ENCODE measurements around the gene ADAMTS16.

ADAMTS16 gene

GRCh38 chr5:5209089-5209488 lies 69.0 kb downstream of the ADAMTS16 start:
- H3K27ac Mint-ChIP-seq, result no peak overlapping the region
- no peak for DNase-seq (ENCODE audit: low spot score)
- H3K4me1 Mint-ChIP-seq (ENCODE audit: low read depth), result no peaks in the 10 kb centered on the region
- no peaks in the 10 kb centered on the region for H3K27me3 Mint-ChIP-seq (ENCODE audit: low read depth)
- no peaks in the 10 kb centered on the region for H3K36me3 Mint-ChIP-seq (ENCODE audit: low read depth)
- no peaks in the 10 kb centered on the region for H3K9me3 Mint-ChIP-seq
- no peak overlapping the region for H3K4me3 Mint-ChIP-seq

GRCh38 chr5:5209510-5210286 lies 69.6 kb downstream of the ADAMTS16 start:
- H3K4me1 Mint-ChIP-seq (ENCODE audit: low read depth), result no peaks in the 10 kb centered on the region
- no peak overlapping the region for H3K4me3 Mint-ChIP-seq

GRCh38 chr5:5217371-5217770 lies 77.2 kb downstream of the ADAMTS16 start:
- no peak for DNase-seq (ENCODE audit: low spot score)

More at GRCh38 chr5:5209510-5210286, 69.6 kb downstream of the ADAMTS16 start:
- DNase-seq (ENCODE audit: low spot score), result no peak
- H3K27me3 Mint-ChIP-seq (ENCODE audit: low read depth), result no peaks in the 10 kb centered on the region
- H3K9me3 Mint-ChIP-seq, result no peaks in the 10 kb centered on the region
- H3K27ac Mint-ChIP-seq, result no peak overlapping the region
- no peaks in the 10 kb centered on the region for H3K36me3 Mint-ChIP-seq (ENCODE audit: low read depth)

GRCh38 chr5:5218396-5218795 lies 78.3 kb downstream of the ADAMTS16 start:
- H3K27ac Mint-ChIP-seq, result no peak overlapping the region
- no peak for DNase-seq (ENCODE audit: low spot score)
- H3K27me3 Mint-ChIP-seq (ENCODE audit: low read depth), result no peaks in the 10 kb centered on the region
- H3K9me3 Mint-ChIP-seq, result no peaks in the 10 kb centered on the region
- no peaks in the 10 kb centered on the region for H3K36me3 Mint-ChIP-seq (ENCODE audit: low read depth)
- no peak overlapping the region for H3K4me3 Mint-ChIP-seq
- H3K4me1 Mint-ChIP-seq (ENCODE audit: low read depth), result no peaks in the 10 kb centered on the region

More at GRCh38 chr5:5217371-5217770, 77.2 kb downstream of the ADAMTS16 start:
- Mint-ChIP-seq H3K9me3 (no peaks in the 10 kb centered on the region), H3K27ac (no peak overlapping the region), H3K4me3 (no peak overlapping the region), H3K36me3 (ENCODE audit: low read depth) (no peaks in the 10 kb centered on the region), H3K4me1 (ENCODE audit: low read depth) (no peaks in the 10 kb centered on the region), H3K27me3 (ENCODE audit: low read depth) (no peaks in the 10 kb centered on the region)

- DNase-seq (ENCODE audit: low spot score), result no peak
- Mint-ChIP-seq H3K27me3 (ENCODE audit: low read depth) (no peaks in the 10 kb centered on the region), H3K4me3 (no peak overlapping the region), H3K4me1 (ENCODE audit: low read depth) (no peaks in the 10 kb centered on the region), H3K36me3 (ENCODE audit: low read depth) (no peaks in the 10 kb centered on the region), H3K27ac (no peak overlapping the region), H3K9me3 (no peaks in the 10 kb centered on the region)
These were observed 79.4 kb downstream of the ADAMTS16 start for GRCh38 chr5:5219541-5219940.

- Mint-ChIP-seq H3K27ac (no peak overlapping the region), H3K27me3 (ENCODE audit: low read depth) (no peaks in the 10 kb centered on the region), H3K9me3 (no peaks in the 10 kb centered on the region), H3K4me1 (ENCODE audit: low read depth) (no peaks in the 10 kb centered on the region), H3K4me3 (no peak overlapping the region), H3K36me3 (ENCODE audit: low read depth) (no peaks in the 10 kb centered on the region)
- no peak for DNase-seq (ENCODE audit: low spot score)
These were observed 80.9 kb downstream of the ADAMTS16 start for GRCh38 chr5:5220901-5221631.

GRCh38 chr5:5221724-5222123 lies 81.6 kb downstream of the ADAMTS16 start:
- Mint-ChIP-seq H3K9me3 (no peaks in the 10 kb centered on the region), H3K4me3 (no peak overlapping the region), H3K27me3 (ENCODE audit: low read depth) (no peaks in the 10 kb centered on the region), H3K4me1 (ENCODE audit: low read depth) (no peaks in the 10 kb centered on the region), H3K36me3 (ENCODE audit: low read depth) (no peaks in the 10 kb centered on the region), H3K27ac (no peak overlapping the region)
- DNase-seq (ENCODE audit: low spot score), result no peak

- Mint-ChIP-seq H3K4me3 (no peak overlapping the region), H3K36me3 (ENCODE audit: low read depth) (no peaks in the 10 kb centered on the region), H3K27ac (no peak overlapping the region), H3K9me3 (peaks cover 3% of the 10 kb centered on the region), H3K27me3 (ENCODE audit: low read depth) (no peaks in the 10 kb centered on the region), H3K4me1 (ENCODE audit: low read depth) (no peaks in the 10 kb centered on the region)
- DNase-seq (ENCODE audit: low spot score), result no peak
These were observed 91.4 kb downstream of the ADAMTS16 start for GRCh38 chr5:5231576-5231975.

GRCh38 chr5:5234912-5235311 lies 94.8 kb downstream of the ADAMTS16 start:
- Mint-ChIP-seq H3K4me3 (no peak overlapping the region), H3K27me3 (ENCODE audit: low read depth) (no peaks in the 10 kb centered on the region), H3K27ac (no peak overlapping the region), H3K9me3 (peaks cover 3% of the 10 kb centered on the region), H3K4me1 (ENCODE audit: low read depth) (no peaks in the 10 kb centered on the region), H3K36me3 (ENCODE audit: low read depth) (no peaks in the 10 kb centered on the region)
- DNase-seq (ENCODE audit: low spot score), result no peak

GRCh38 chr5:5235685-5236084 lies 95.6 kb downstream of the ADAMTS16 start:
- Mint-ChIP-seq H3K4me1 (ENCODE audit: low read depth) (no peaks in the 10 kb centered on the region), H3K4me3 (no peak overlapping the region), H3K36me3 (ENCODE audit: low read depth) (no peaks in the 10 kb centered on the region), H3K9me3 (peaks cover 3% of the 10 kb centered on the region), H3K27me3 (ENCODE audit: low read depth) (no peaks in the 10 kb centered on the region), H3K27ac (no peak overlapping the region)
- DNase-seq (ENCODE audit: low spot score), result no peak

GRCh38 chr5:5239191-5239590 lies 99.1 kb downstream of the ADAMTS16 start:
- H3K27ac Mint-ChIP-seq, result no peak overlapping the region
- no peak for DNase-seq (ENCODE audit: low spot score)
- no peaks in the 10 kb centered on the region for H3K9me3 Mint-ChIP-seq
- H3K4me3 Mint-ChIP-seq, result no peak overlapping the region
- no peaks in the 10 kb centered on the region for H3K36me3 Mint-ChIP-seq (ENCODE audit: low read depth)
- H3K4me1 Mint-ChIP-seq (ENCODE audit: low read depth), result no peaks in the 10 kb centered on the region
- no peaks in the 10 kb centered on the region for H3K27me3 Mint-ChIP-seq (ENCODE audit: low read depth)

GRCh38 chr5:5240234-5240633 lies 100.1 kb downstream of the ADAMTS16 start:
- Mint-ChIP-seq H3K9me3 (no peaks in the 10 kb centered on the region), H3K4me1 (ENCODE audit: low read depth) (no peaks in the 10 kb centered on the region), H3K36me3 (ENCODE audit: low read depth) (no peaks in the 10 kb centered on the region), H3K4me3 (no peak overlapping the region), H3K27me3 (ENCODE audit: low read depth) (no peaks in the 10 kb centered on the region), H3K27ac (no peak overlapping the region)
- DNase-seq (ENCODE audit: low spot score), result no peak

GRCh38 chr5:5242056-5242455 lies 101.9 kb downstream of the ADAMTS16 start:
- H3K36me3 Mint-ChIP-seq (ENCODE audit: low read depth), result no peaks in the 10 kb centered on the region
- H3K4me1 Mint-ChIP-seq (ENCODE audit: low read depth), result no peaks in the 10 kb centered on the region
- H3K27ac Mint-ChIP-seq, result no peak overlapping the region
- H3K27me3 Mint-ChIP-seq (ENCODE audit: low read depth), result no peaks in the 10 kb centered on the region
- no peaks in the 10 kb centered on the region for H3K9me3 Mint-ChIP-seq
- H3K4me3 Mint-ChIP-seq, result no peak overlapping the region
- no peak for DNase-seq (ENCODE audit: low spot score)

GRCh38 chr5:5246736-5247135 lies 106.6 kb downstream of the ADAMTS16 start:
- Mint-ChIP-seq H3K27me3 (ENCODE audit: low read depth) (no peaks in the 10 kb centered on the region), H3K4me1 (ENCODE audit: low read depth) (no peaks in the 10 kb centered on the region), H3K9me3 (no peaks in the 10 kb centered on the region), H3K27ac (no peak overlapping the region), H3K4me3 (no peak overlapping the region), H3K36me3 (ENCODE audit: low read depth) (no peaks in the 10 kb centered on the region)
- no peak for DNase-seq (ENCODE audit: low spot score)

All from T-helper 2 cell treated with Interferon-gamma antibody and Interleukin-4, amounts not matched to agents 5 μg/mL and 100 μg/mL, for 36 hours (primary cell).